Suprapubic skin (tissue), 4 donors: Measurements from ENCODE around the gene GRK7.

Experiments used
- CTCF ChIP-seq, 2 donors: fragments of 200-600 bp in 1 of 2; fragments of 450-650 bp in 1 of 2; sonication (generic) in 1 of 2; IDR thresholded peaks; one replicate each; pipeline ENCODE4 v1.5.1; 2016 to 2019; ENCODE audit warnings: antibody characterized with exemption in 2 of 2, mild to moderate bottlenecking in 1 of 2, moderate library complexity in 1 of 2
- POLR2A ChIP-seq, 2 donors: fragments of 450-650 bp; IDR thresholded peaks; one replicate each; pipeline ENCODE4 v1.6.1; 2017; ENCODE audit warnings: antibody characterized with exemption in 2 of 2, mild to moderate bottlenecking in 2 of 2, moderate library complexity in 2 of 2
- POLR2AphosphoS5 ChIP-seq, 3 donors: sonication (generic); formaldehyde crosslinking; IDR thresholded peaks; one replicate each; pipeline ENCODE4 v1.6.1; 2017; ENCODE audit warnings: antibody characterized with exemption in 3 of 3

DNA sequence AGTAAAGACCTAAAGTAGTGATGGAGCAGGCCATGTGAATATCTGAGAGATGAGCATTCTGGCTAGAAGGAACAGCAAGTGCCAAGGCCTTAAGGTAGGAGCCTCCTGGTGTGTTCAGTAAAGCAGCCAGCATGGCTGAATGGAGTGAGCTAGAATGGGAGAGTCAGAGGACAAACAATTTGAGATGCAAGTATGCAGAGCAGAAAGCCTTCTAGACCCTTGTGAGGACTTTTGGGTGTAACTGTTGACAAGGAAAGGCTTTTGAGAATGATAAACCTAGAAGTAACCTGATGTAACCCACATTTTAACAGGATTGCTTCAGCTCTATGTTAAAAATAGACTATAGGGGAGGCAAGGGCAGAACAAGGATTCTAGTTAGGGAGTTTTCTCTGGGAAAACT, 40.0 kb upstream of the GRK7 start:
- TF ChIP-seq CTCF (IDR thresholded peaks at IDR 0.05) = no peak
- TF ChIP-seq POLR2A (IDR thresholded peaks at IDR 0.05) = no peak
- no peak for TF ChIP-seq POLR2AphosphoS5 (IDR thresholded peaks at IDR 0.05)
